ENCODE data around the gene CYTH2. TPM values are rescaled to one million over a fixed set of nuclear protein-coding genes. Genes with fewer than 3 reads are reported as not detected.
"Not testable (repeated sequence)": the region's sequence is repeated elsewhere in the genome, so short reads cannot be mapped to it uniquely, and the experiment has no call there.

Gene CYTH2
- total RNA-seq, 2 experiments from 2014 or later = 44.0 to 53.2 TPM

DNA sequence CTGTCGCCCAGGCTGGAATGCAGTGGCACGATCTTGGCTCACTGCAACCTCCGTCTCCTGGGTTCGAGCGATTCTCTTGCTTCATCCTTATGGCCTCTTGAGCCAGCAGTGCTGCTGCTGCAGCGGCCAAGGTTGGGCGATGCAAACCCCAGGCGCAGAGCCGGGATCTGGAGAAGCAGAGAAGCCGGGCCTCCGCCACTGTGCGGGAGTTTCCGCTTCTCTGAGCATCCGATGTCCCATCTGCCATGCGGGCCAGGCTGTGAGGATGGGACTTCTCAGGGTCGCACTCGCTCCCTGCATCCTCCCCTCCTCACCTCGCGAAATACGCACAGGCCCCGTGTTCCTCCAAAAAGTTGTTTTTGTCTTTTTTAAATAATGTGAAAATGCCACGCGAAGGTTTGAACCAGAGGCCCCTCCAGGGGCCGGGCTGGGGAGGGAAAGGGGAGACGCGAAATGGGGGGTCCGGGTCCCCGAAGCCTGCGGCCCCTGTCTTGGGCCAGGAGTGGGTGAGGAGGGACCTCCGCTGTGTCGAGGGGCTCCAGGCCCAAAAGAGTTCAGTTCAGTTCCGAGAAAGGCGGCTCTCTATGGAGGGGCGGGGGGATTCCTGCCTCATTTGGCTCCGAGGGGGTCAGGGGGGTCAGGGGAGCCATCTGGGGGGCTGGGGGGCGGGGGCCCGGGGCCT is 15.9 kb downstream of the CYTH2 start:
- CTCF ChIA-PET (ENCODE audit: unreplicated experiment) = no interaction called here
- no peaks in the 10 kb centered on the region for H3K9me2 ChIP-seq (ENCODE audit: insufficient read depth, low read length)
- no peak overlapping the region for H3K4me3 ChIP-seq (ENCODE audit: low read depth, low read length, poor library complexity, severe bottlenecking)
- no peaks in the 10 kb centered on the region for H3K79me2 ChIP-seq (ENCODE audit: insufficient read depth, low read depth, low read length)
- H3K4me1 ChIP-seq (ENCODE audit: insufficient read depth, low read length, poor library complexity, severe bottlenecking) = peaks cover 6% of the 10 kb centered on the region
- no peak overlapping the region for H3K4me2 ChIP-seq (ENCODE audit: low read length)
- BruUV-seq (replicated peaks) = no TSS peak
- intact Hi-C loops (cut with micrococcal nuclease; ENCODE audit: unreplicated experiment) = no loop called here
- no peaks in the 10 kb centered on the region for H4K20me1 ChIP-seq (ENCODE audit: insufficient read depth, low read length)
- POLR2A ChIA-PET = no interaction called here
- TF ChIP-seq, protein P1, sequence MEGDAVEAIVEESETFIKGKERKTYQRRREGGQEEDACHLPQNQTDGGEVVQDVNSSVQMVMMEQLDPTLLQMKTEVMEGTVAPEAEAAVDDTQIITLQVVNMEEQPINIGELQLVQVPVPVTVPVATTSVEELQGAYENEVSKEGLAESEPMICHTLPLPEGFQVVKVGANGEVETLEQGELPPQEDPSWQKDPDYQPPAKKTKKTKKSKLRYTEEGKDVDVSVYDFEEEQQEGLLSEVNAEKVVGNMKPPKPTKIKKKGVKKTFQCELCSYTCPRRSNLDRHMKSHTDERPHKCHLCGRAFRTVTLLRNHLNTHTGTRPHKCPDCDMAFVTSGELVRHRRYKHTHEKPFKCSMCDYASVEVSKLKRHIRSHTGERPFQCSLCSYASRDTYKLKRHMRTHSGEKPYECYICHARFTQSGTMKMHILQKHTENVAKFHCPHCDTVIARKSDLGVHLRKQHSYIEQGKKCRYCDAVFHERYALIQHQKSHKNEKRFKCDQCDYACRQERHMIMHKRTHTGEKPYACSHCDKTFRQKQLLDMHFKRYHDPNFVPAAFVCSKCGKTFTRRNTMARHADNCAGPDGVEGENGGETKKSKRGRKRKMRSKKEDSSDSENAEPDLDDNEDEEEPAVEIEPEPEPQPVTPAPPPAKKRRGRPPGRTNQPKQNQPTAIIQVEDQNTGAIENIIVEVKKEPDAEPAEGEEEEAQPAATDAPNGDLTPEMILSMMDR (conservative IDR thresholded peaks at IDR 0.05; ENCODE audit: low read length) = no peak
- no peak for TF ChIP-seq EZH2phosphoT487 (IDR thresholded peaks at IDR 0.05; ENCODE audit: borderline replicate concordance, low read depth, low read length)
- no peak overlapping the region for H2AFZ ChIP-seq (ENCODE audit: low read length)
- H3K27ac ChIP-seq (ENCODE audit: low read depth, low read length, poor library complexity, severe bottlenecking) = no peak overlapping the region
- H3K36me3 ChIP-seq (ENCODE audit: insufficient read depth, low read length) = peaks cover 13% of the 10 kb centered on the region
- no peaks in the 10 kb centered on the region for H3K9me3 ChIP-seq (ENCODE audit: low read length)
- no peak for DNase-seq (ENCODE audit: low spot score)

DNA sequence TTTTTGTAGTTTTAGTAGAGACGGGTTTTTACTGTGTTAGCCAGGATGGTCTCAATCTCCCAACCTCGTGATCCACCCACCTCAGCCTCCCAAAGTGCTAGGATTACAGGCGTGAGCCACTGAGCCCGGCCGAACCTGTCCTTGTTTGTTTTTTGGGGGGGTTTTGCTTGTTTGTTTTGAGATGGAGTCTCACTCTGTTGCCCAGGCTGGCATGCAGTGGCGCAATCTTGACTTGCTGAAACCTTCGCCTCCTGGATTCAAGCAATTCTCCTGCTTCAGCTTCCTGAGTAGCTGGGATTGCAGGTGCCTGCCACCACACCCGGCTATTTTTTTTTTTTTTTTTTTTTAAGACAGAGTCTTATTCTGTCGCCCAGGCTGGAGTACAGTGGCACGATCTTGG is 17.5 kb downstream of the CYTH2 start:
- H4K20me1 ChIP-seq (ENCODE audit: insufficient read depth, low read length); BruUV-seq (replicated peaks); DNase-seq (ENCODE audit: low spot score); CTCF ChIA-PET (ENCODE audit: unreplicated experiment); H3K9me3 ChIP-seq (ENCODE audit: low read length); H2AFZ ChIP-seq (ENCODE audit: low read length); H3K27ac ChIP-seq (ENCODE audit: low read depth, low read length, poor library complexity, severe bottlenecking); H3K4me3 ChIP-seq (ENCODE audit: low read depth, low read length, poor library complexity, severe bottlenecking); H3K9me2 ChIP-seq (ENCODE audit: insufficient read depth, low read length); intact Hi-C loops (cut with micrococcal nuclease; ENCODE audit: unreplicated experiment); H3K79me2 ChIP-seq (ENCODE audit: insufficient read depth, low read depth, low read length); H3K4me2 ChIP-seq (ENCODE audit: low read length): not testable (repeated sequence)
- H3K4me1 ChIP-seq (ENCODE audit: insufficient read depth, low read length, poor library complexity, severe bottlenecking) = peaks cover 22% of the 10 kb centered on the region
- POLR2A ChIA-PET = interaction anchor here (0.7 kb wide), 1 partner anchor 177 kb away, joined by 3 read pairs; no protein-coding TSS in a partner anchor
- H3K36me3 ChIP-seq (ENCODE audit: insufficient read depth, low read length) = peaks cover 10% of the 10 kb centered on the region; the same call in 1 of the 2 replicates

DNA sequence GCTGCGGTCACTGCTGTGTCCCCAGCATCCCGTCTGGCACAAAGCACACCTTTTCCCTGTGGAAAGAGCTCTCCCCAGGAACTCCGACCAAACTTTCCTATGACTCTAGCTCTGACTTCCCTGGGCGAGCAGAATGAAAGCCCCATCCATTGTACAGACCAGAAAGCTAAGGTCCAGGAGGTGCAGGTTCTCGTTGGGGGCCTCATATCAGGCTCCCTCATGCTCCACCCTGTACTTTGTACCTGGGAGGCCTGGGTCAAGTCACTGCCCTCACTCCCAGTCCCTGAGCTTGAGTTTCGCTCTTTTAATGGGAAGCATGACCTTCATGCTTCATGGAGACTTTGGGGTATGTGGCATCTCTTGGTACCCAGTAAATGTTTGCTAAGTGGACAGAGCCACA is 18.4 kb downstream of the CYTH2 start:
- no peaks in the 10 kb centered on the region for H3K9me3 ChIP-seq (ENCODE audit: low read length)
- no peak overlapping the region for H3K4me3 ChIP-seq (ENCODE audit: low read depth, low read length, poor library complexity, severe bottlenecking)
- no peaks in the 10 kb centered on the region for H4K20me1 ChIP-seq (ENCODE audit: insufficient read depth, low read length)
- intact Hi-C loops (cut with micrococcal nuclease; ENCODE audit: unreplicated experiment) = no loop called here
- no peak overlapping the region for H3K4me2 ChIP-seq (ENCODE audit: low read length)
- no peak overlapping the region for H2AFZ ChIP-seq (ENCODE audit: low read length)
- TF ChIP-seq, protein P1 (conservative IDR thresholded peaks at IDR 0.05; ENCODE audit: low read length) = no peak
- TF ChIP-seq EZH2phosphoT487 (IDR thresholded peaks at IDR 0.05; ENCODE audit: borderline replicate concordance, low read depth, low read length) = no peak
- no peaks in the 10 kb centered on the region for H3K79me2 ChIP-seq (ENCODE audit: insufficient read depth, low read depth, low read length)
- H3K36me3 ChIP-seq (ENCODE audit: insufficient read depth, low read length) = peaks cover 4% of the 10 kb centered on the region; the same call in 1 of the 2 replicates
- no peak overlapping the region for H3K27ac ChIP-seq (ENCODE audit: low read depth, low read length, poor library complexity, severe bottlenecking)
- peaks cover 30% of the 10 kb centered on the region for H3K4me1 ChIP-seq (ENCODE audit: insufficient read depth, low read length, poor library complexity, severe bottlenecking)
- CTCF ChIA-PET (ENCODE audit: unreplicated experiment) = no interaction called here
- BruUV-seq (replicated peaks) = no TSS peak
- H3K9me2 ChIP-seq (ENCODE audit: insufficient read depth, low read length) = no peaks in the 10 kb centered on the region
- DNase-seq (ENCODE audit: low spot score) = no peak
- POLR2A ChIA-PET = interaction anchor here (0.6 to 0.7 kb wide), 2 partner anchors 93 to 178 kb away, joined by 3 read pairs; no protein-coding TSS in a partner anchor
